Effector CD8-positive, alpha-beta T cell (primary cell): ENCODE measurements around the gene AFF1.

Experiments used
- DNase-seq: peaks from one replicate; lab custom pipeline; 2025; lab: John Stamatoyannopoulos, UW

The AFF1 gene

DNA sequence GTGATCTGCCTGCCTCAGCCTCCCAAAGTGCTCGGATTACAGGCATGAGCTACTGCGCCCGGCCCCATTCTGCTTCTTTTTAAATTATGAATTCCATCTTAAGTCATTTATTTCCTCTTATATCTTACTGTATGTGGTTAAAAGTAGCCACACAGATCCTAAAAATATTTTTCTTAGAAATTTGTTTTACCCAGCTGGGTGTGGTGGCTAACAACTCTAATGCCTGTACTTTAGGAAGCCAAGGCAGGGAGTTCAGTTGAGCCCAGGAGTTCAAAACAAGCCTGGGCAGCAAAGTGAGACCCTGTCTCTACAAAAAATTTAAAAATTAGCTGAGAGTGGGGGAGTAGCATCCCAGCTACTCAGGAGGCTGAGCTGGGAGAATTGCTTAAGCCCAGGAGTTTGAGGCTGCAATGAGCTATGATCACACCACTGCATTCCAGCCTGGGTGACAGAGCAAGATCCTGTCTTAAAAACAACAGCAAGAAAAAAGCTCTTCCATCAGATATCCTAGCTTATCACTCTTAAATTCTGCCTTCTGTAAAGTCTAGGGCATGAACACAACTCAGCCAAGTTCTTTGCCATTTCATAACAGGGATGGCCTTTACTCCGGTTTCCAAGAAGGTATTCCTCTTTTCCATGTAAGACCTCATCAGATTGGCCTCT, 15.1 kb upstream of the AFF1 start:
- no peak for DNase-seq

DNA sequence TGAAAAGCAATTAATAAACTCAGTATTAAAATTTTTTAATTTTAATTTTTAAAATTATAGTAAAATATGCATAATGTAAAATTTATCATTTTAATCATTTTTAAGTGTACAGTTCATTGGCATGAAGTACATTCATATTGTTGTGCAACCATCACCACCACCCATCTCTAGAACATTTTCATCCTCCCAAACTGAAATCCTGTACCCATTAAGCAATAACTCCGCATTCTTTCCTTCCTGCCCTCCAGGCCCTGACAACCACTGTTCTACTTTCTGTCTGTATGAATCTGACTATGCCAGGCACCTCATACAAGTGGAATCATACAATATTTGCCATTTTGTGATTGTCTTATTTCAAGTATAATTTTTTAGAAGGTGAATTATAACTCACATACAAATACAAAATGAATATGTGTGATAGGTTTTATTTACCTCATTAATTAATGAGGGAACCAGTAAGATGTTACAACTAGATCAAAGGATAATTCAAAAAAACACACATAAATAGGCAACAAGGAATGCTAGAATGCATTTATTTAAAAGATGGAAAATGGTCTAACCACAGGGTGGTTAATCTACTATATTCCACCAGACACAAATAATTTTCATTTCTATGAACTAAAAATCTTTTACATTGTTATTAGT, 13.1 kb upstream of the AFF1 start:
- no peak for DNase-seq

DNA sequence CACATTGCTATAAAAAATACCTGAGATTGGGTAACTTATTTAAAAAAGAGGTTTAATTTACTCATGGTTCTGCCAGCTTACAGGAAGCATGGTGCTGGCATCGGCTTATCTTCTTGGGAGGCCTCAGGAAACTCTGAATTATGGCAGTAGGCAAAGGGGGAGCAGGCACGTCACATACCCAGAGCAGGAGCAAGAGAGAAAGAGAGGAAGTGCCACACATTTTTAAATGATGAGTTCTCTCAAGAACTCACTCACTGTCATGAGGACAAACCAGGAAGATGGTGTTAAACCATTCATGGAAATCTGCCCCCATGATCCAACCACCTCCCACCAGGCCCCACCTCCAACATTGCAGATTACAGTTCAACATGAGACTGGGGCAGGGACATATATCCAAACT, 10.0 kb upstream of the AFF1 start:
- no peak for DNase-seq

DNA sequence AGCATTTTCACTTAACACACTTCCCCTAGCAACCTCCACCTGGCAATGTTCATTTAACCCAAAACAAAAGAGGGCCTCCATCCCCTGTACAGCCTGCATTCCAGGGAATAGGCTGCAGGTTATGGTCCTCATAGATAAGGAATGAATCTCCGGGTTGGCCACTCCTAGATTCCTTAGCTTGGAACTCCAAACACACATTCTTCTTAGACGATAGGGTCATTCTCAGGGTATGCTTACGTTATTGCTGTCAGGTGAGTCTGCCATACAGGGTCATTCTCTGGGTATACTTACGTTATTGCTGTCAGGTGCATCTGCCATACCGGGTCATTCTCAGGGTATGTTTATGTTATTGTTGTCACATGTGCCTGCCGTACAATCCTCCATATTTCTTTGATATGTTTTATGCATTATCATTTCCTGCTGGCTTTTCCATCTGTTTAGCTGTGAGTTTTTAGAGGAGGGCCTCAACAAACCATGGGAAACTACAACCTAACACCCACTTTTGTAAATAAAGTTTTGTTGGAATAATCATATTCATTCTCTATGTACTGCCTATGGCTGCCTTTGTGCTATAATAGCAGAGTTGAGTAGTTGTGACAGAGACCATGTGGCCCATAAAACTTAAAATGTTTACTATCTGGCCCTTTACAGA, 8.2 kb upstream of the AFF1 start:
- DNase-seq = no peak

DNA sequence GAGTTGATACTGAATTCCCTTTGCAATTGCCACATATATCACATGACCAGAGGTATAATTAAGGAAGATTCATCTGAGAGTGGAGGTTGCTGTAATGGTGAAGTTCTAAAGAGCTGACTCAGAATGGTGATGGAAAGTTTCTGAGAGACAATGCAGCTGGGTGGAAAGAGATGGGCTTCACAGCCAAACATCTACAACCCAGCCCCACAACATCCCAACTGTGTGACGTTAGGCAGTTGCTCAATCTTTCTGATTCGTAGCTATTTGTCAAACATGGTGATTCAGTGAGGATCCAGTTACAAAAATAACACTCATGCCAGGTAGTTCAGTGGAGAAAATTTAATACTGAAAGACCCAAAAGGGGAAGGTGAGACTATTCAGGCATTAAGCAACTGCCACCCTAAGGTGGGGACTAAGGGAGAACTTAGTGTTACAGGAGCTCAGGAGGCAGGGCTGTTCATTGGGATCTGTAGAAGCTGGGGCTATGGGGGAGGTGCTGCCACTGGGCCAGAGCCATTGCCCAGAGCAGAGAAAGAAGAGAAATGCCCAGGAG, 6.9 kb upstream of the AFF1 start:
- DNase-seq = no peak

DNA sequence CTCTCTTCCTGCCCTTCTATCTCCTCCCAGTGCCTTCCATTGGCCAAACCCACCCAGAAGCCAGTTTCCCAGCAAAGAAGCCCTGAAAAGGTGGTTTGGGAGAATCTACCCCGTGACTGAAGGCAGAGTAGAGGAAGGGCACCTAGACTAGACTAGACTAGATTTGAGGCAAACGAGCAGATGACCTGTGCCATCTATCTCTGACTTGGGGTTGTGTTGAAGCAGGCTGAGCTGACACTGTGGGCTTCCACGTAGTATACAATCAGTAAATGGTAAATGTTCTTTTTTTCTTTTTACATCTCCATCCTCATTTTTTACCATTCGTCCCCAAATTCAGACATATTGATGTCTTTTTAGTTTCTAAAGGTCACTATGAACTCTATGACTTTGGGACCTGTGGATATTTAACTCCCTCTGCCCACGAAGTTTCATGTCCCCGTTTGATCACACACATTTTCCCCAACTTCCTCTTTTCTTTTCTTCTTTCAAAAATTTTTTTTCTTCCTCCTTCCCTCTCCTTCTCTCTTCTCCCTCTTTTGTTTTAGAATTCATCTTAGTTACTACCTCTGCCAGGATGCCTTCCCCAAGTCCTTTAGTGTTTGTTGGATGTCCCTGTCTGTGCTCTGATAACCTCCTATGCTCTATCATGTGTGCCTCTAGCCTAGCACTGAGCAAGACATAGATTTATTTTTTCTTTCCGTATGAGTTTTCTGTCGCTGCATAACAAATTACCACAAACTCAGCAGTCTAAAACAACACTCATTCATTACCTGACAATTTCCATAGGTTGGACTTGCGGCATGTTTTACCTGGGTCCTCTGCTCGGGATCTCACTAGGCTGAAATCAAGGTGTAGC, 6.2 kb upstream of the AFF1 start:
- no peak for DNase-seq

DNA sequence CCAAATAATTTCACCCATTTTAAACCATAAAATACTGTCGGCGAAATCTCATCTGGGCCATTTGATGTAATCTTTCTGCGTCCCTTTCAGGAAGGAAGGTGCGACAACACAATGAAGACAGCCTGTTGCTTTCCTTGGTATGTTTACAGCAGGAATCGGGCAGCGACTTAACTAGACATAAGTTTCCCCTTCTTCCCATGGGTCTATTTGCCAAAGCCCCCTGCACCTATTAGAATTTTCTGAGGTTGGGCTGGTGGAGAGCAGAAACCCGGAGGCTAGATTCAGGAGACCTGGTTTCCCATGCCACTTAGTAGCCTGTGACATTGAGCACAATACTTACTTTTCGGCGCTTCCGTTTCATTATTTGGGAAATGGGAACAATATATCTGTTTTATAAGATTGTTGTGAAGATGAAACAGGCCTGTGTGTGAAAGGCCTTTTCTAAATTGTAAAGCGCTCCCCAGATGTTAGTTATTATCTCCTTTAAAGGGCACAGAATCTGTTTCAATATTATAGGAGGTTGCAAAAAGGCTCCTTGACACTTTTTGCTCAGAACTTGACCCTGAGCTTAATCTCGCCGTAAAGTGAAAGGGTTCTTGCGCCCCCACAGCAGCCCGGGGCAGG, 552 bp upstream of the AFF1 start:
- no peak for DNase-seq

DNA sequence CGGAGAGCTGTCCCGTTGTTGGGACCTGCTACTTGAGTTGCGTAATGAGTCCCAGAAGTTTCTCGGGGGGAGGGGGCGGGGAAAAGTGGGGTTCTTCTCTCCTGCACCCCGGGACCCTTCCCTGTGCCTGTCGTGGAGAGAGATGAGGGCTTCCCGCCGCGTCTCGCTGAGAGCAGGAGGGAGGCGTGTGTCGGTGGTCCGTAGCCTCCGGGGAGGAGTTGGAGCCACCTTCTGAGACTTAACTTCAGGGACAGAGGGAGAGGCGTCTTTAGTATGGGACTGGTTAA, 698 bp downstream of the AFF1 start:
- DNase-seq = no peak

DNA sequence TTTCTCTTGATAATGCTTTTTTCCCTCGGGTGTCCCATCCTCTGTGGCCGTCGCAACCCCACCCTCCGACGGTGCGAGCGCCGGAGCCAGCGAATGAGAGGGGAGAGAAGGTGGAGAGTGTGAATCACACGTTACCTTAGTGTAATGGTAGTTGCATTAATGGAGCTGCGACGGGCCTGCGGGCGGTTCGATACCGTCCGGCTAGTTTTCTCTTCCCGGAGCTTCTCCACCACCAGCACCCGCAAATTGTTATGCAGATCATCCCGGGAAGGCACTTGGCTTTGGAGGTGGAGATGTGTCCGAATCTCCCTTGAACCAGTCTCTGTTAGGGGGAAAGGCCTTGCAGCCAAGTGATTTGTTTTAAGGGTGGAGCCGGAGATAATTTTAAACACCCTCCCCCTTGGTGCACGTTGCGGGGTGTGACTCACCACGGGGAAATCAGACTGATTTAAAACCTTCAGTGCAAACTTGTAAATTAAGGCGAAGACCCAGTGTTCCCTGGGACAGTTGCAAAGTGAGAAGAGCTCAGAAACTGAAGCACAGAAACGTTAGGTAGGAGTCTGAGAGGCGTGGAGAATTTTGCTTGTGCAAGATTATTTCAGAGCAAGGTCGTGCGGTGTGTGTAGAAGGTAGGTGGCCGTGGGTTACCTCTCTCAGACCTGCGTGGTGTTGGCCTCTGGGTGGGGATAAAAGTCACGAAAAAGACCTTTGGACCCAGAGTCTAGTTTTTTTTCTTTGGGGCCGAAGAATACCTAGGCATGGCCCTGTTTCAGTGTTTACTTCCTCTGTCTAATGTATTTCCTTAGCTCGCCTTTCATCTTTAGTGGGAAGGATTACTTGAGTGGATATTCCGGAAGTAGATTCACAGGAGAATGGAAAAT, 1.3 kb downstream of the AFF1 start:
- peak; percentile 47 for DNase-seq

DNA sequence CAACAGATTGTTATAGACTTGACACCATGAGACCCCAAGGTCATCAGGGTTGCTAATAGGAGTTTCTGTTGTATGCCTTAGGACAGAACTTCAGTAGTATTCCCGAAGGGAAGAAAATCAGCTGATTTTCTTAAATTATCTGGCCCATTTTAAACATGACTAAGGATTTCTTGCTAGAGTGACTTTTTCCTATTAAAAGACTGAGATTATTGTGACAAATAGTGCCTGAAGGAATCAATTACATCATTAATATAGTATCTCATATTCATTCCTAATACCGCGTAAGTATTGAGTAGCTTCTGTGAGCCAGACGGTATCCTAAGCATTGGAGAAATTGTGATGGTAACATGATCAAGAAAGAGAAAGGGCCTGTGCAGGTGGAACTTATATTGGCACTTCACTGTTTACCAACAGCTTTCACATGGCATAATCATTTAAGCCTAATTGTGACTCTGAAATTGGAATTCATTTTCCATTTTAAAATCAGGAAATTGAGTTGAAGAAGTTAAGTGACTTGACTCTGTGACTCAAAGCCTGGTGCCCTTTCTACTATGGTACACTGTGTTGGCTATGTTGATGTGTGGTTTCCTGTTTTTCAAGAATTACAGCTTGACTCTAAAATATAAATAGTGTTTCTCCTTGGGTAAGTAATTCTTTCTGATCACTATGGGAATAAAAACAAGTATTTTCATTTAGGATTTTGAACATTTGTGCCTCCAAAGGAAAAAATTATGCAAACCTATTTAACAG, 4.1 kb downstream of the AFF1 start:
- DNase-seq = no peak

DNA sequence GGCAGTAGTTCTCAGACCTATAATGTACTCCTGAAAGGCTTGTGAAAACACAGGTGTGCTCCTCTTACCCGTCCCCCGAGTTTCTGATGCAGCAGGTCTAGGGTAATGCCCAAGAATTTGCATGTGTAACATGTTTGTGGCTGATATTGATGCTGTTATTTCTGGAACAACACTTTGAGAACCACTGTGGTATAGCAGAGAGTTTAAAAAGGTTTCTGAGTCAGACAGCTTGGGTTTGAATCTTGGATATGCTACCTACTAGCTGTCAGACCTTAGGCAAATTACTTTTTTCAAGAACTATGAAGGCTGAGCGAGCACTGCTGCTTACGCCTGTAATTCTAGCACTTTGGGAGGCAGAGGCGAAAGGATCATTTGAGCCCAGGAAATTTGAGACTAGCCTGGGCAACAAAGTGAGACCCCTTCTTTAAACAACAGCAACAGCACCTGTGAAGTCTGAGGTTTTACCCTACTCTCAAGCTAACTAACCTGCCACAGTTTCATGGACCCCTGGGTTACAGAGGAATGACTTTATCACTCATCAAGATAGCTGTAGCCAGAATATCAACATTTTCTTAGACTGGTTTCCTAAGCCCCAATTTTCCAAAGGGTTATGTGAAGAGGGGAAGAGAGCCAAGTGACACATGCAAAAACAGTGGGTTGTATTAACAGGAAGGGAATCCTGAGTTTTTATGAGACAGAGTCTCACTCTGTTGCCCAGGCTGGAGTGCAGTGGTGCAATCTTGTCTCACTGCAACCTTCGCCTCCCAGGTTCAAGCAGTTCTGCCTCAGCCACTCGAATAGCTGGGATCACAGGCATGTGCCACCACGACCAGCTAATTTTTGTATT, 5.1 kb downstream of the AFF1 start:
- no peak for DNase-seq

DNA sequence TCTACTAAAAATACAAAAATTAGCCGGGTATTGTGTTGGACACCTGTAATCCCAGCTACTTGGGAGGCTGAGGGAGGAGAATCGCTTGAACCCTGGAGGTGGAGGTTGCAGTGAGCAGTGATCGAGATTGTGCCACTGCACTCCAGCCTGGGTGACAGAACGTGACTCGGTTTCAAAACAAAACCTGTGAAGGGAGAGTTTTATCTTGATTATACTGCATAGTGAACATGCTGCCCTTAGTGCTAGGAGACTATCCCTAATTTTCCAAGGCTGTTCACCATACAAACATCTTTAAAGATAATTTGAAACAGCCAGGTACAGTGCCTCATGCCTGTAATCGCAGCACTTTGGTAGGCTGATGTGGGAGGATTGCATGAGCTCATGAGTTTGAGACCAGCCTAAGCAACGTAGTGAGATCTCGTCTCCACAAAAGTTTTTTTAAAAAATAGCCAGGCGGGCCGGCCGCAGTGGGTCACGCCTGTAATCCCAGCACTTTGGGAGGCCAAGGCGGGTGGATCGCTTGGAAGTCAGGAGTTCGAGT, 6.2 kb downstream of the AFF1 start:
- no peak for DNase-seq

DNA sequence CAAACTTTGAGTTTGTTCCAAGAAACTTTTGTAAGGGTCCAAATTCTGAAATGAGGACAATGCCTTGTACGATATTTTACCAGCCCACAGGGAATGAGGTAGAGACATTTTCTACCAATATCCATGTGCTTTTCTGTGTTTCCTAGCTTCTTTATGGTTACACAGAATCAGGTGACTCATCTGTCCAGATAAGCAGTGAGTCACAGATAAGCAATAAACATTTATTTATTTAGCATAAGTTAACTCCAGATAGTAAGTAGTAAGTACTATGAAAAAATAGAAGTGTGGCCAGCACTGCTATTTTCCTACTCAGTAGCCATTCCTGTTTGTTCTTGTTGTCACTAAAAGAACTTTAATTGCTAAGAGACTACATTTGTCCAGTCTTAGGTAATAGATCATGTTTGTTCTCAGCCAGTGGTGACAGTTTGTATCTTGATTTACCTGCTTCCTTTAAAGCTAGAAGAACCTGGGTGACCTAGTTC, 7.4 kb downstream of the AFF1 start:
- DNase-seq = no peak

DNA sequence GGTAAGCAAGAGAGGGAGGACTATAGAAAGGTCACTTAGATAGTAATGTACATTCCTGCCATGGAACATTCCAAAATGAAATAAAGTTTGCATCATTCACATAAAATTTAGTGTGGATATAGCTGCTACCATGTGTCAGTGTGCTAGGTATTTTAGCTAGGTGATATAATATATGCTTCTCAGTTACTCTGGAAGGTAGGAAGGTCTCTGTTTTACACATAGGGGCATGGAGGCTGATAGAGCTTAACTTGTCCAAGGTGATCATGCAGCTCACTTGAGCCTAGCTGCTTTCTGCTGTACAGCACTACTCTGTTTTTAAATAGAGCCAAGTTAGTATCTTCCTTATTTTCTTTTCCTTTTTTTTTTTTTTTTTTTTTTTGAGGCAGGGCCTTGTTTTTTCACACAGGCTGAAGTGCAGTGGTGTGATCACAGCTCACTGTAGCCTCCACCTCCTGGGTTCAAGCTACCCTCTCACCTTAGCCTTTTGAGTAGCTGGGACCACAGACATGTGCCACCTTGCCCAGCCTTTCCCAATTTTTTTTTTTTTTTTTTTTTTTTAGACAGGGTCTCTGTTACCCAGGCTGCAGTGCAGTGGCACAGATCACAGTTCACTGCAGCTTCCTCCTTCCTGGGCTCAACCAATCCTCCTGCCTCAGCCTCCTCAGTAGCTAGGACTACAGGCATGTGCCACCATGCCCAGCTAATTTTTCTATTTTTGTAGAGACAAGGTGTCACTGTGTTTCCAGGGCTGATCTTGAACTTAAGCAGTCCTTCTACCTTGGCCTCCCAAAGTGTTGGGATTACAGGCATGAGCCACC, 10.4 kb downstream of the AFF1 start:
- DNase-seq = no peak

DNA sequence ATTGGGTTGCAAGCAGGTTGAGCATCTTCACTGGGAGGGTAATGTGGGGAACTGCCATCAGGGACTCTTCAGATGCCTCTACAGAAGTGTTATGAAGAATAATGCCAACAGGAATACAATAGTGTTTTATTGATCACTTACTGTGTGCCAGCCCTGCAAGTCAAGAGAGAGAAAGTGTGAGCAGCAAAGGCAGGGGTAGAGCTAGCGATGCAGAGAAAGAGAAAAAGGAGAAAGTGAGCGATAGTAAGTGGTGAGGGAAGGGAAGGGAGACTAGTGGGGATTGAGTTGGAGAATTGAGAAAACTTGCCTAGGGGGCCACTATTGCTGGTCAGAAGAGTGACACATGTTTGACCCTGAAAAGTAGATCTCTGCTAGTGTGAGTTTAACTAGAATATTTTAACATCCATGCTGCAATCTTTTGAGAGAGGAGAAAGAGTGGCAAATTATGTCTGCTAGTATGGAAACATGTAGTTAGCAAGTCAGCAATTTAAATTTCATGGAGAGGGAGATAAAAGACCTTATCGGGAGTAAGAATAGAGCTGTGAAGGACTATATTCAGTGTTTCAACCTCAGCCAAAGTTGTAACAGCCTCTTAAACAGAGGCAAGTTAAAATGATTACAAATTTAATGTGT, 12.2 kb downstream of the AFF1 start:
- DNase-seq = no peak

DNA sequence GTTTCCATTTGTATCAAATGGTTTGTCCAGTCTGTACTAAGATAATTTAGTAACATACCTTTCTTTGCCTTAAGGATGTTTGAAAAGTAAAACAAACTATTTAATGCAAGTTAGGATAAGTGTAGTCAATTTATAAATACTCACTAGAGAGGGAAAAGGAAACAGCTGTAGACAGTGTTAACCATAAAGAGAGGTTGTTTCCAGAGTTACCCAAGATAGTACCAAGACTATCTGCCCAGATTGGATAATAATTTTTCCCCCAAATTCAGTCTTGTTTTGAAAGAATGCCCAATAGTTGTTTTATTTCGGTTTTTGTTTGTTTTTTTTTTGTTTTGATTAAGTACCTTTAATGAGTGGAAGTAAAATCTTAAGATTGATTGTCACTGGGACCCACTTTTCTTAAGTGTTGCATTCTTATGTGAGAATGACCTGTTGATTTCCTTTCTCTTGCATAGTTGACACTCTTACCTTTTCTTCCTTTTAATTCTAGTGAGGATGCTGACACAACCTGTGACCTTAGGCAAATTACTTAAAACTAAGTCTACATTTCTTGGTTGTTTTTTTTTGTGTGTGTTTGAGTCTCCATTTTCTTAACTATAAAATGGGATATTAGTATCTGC, 12.8 kb downstream of the AFF1 start:
- no peak for DNase-seq

DNA sequence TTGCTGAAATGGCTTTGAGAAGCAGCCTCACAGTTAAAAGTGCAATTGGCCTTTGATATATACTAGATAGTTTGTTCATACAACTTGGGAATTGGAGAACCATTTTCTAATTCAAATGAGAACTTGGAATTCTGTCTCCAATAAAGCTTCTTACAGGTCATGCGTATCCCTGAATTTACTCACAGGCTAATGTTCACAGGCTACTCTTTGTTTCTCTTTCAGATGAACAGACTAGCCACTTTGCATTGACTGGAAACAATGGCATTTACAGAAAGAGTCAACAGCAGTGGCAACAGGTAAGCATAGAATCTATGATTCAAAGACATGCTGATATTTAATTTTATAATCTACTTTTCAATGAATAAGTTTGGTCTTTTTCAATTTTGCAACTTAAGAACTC, 13.5 kb downstream of the AFF1 start:
- no peak for DNase-seq
